Measurements from ENCODE around the gene AMZ2. TPM values are rescaled to one million over a fixed set of nuclear protein-coding genes. Genes with fewer than 3 reads are reported as not detected.
A peak's percentile ranks its signal among the peaks of the same experiment; 100 is the strongest.

Gene AMZ2
- total and polyA plus RNA-seq, 4 donors = 11.6 to 19.6 (median 17.3) TPM

DNA sequence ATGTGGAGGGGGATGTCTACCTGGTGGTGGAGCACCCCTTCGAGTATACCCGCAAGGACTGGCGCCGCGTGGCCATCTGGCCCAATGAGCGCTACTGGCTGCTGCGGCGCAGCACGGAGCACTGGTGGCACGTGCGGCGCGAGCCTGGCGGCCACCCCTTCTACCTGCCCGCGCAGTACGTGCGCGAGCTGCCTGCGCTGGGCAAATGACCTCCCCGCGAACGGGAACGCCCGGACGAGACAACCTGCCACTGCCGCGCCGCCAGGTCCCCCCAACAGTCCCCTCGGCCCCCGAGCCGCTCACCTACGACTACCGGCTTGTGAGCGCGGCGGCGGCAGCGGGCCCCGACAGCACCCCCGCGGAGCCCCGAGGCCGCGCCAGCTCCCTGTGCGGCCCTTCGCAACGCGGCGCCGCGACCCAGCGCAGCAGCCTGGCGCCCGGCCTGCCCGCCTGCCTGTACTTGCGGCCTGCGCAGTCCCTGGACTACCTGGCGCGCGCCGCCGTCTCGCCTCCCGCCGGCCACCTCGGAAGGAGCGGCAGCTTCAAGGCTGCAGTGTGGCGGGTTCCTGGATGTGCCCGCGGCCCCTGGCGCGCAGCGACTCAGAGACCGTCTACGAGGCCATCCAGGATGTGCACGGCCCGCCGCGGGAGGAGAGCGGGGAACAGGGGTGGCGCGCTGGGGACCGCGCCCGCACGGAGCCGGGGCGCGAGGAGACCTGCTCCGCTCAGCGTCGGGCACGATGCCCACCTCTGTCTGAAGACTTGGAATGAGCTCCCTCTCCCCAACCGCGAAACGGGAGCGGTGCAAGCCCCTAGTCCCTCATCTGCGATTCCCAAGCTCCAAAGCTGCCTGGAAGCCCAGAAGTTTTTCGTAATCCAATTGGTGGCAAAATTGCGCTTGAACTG is 48.7 kb upstream of the AMZ2 start:
- Histone ChIP-seq H3K9ac (ENCODE audit: low read depth in 1 of 2, low read length in 2 of 2) (no peak overlapping the region), H3K9me3 (ENCODE audit: control insufficient read depth in 4 of 4, low read length in 3 of 4) (no peaks in the 10 kb centered on the region), H3K27me3 (ENCODE audit: control insufficient read depth in 4 of 4, insufficient read depth in 4 of 4, low read length in 3 of 4) (peaks cover 3 to 20% (median 11%) of the 10 kb centered on the region in 4 donors), H3K4me1 (ENCODE audit: control insufficient read depth in 4 of 4, insufficient read depth in 4 of 4, low read length in 3 of 4) (peaks cover 23 to 44% (median 34%) of the 10 kb centered on the region in 4 donors), H3K36me3 (ENCODE audit: control insufficient read depth in 4 of 4, insufficient read depth in 3 of 4, low read depth in 1 of 4, low read length in 3 of 4) (no peaks in the 10 kb centered on the region), H3K27ac (ENCODE audit: low read depth in 1 of 2, low read length in 2 of 2) (no peak overlapping the region), H3K4me3 (ENCODE audit: low read depth in 1 of 3, low read length in 3 of 3) (peak overlapping the region in 1 of 3 donors; percentile 44)
- no peak for TF ChIP-seq NR2F2 (IDR thresholded peaks at IDR 0.05)
- TF ChIP-seq CTCF (IDR thresholded peaks at IDR 0.05; ENCODE audit: low read depth, low read length, missing input control) = no peak
- no peak for TF ChIP-seq FOXA2 (IDR thresholded peaks at IDR 0.05)
- no peak for TF ChIP-seq HNF4G (IDR thresholded peaks at IDR 0.05)
- TF ChIP-seq REST (IDR thresholded peaks at IDR 0.05) = no peak
- no peak for TF ChIP-seq HNF4A (conservative IDR thresholded peaks at IDR 0.05)
- no peak for TF ChIP-seq JUND (IDR thresholded peaks at IDR 0.05)
- no peak for TF ChIP-seq GABPA (IDR thresholded peaks at IDR 0.05 in 1 of 2, conservative IDR thresholded peaks at IDR 0.05 in 1 of 2)
- no peak for TF ChIP-seq TAF1 (conservative IDR thresholded peaks at IDR 0.05)
- TF ChIP-seq SP1 (IDR thresholded peaks at IDR 0.05) = no peak
- no peak for TF ChIP-seq YY1 (IDR thresholded peaks at IDR 0.05)
- no peak for TF ChIP-seq ZBTB33 (IDR thresholded peaks at IDR 0.05)
- 3% methylated on average over 101 of the region's 101 CpGs for WGBS
- no peak for DNase-seq (ENCODE audit: low spot score)
